AG09309 (cell line): Measurements from ENCODE around the gene SDK1.

Source experiments
- DNase-seq: peaks from one replicate; pipeline ENCODE4 v3.0.0-alpha.2; 2010; ENCODE audit warnings: low read depth
- H3K4me3 ChIP-seq: 2 replicates; pipeline ENCODE4 v1.5.1; 2011; ENCODE audit warnings: mild to moderate bottlenecking, low read depth, low read length, moderate library complexity; ENCODE audit not compliant: control insufficient read depth
- TF ChIP-seq, protein P1 (sequence below): IDR thresholded peaks from 2 replicates; pipeline ENCODE4 v1.5.1; 2011; ENCODE audit warnings: mild to moderate bottlenecking, low read depth, low read length, inconsistent platforms; ENCODE audit not compliant: insufficient read depth, control insufficient read depth; ENCODE audit errors: missing control alignments

SDK1 gene

DNA sequence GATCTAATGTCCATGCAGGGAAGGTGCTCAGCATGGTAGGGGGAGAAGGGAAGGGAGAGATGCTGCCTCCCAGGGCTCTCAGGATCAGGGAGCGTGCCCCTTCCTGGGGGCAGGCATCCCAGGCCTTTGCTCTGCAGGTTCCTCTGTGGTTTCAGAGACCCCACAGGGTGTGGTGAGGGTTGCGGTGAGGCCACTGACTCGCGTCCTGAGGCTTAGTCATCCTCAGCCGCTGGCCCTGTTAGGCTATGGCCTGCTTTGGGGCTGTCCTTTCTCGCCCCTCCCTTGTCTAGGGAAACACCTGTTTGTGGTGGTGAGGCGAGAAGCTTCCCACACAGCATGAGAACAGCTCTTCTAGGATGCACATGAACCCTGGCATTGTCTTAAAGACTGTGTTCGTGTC lies 822.8 kb downstream of the SDK1 start:
- TF ChIP-seq, protein P1, sequence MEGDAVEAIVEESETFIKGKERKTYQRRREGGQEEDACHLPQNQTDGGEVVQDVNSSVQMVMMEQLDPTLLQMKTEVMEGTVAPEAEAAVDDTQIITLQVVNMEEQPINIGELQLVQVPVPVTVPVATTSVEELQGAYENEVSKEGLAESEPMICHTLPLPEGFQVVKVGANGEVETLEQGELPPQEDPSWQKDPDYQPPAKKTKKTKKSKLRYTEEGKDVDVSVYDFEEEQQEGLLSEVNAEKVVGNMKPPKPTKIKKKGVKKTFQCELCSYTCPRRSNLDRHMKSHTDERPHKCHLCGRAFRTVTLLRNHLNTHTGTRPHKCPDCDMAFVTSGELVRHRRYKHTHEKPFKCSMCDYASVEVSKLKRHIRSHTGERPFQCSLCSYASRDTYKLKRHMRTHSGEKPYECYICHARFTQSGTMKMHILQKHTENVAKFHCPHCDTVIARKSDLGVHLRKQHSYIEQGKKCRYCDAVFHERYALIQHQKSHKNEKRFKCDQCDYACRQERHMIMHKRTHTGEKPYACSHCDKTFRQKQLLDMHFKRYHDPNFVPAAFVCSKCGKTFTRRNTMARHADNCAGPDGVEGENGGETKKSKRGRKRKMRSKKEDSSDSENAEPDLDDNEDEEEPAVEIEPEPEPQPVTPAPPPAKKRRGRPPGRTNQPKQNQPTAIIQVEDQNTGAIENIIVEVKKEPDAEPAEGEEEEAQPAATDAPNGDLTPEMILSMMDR: no peak
- no peak for DNase-seq
- H3K4me3 ChIP-seq: no peak overlapping the region

DNA sequence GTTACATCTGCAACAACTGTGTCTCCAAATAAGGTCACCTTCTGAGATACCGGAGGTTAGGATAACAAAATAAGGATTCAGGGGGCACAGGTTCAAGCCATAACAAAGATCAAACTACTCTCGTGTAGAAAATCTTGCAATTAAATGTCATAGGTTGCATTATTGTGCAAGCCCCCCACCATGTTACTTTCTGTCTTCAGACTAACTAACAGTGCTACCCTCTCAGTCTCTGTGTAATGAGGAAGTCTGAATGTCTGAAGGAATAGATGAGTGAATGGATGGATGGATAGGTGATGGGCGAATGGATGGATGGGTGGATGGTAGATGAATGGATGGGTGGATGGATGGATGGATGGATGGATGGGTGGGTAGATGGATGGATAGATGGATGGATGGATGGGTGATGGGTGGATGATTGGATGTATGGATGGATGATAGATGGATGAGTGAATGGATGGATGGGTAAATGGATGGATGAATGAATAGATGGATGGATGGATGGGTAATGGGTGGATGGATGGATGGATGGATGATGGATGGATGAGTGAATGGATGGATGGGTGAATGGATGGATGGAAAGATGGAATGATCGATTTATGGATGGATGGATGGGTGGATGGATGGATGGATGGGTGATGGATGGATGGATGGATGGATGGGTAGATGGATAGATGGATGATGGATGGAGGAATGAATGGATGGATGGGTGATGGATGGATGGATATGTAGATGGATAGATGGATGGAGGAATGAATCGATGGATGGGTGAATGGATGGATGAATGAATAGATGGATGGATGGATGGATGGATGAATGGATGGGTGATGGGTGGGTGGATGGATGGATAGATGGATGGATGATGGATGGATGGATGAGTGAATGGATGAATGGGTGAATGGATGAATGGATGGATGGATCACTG lies 823.8 kb downstream of the SDK1 start:
- H3K4me3 ChIP-seq: no peak overlapping the region
- DNase-seq: no peak
- TF ChIP-seq, protein P1: no peak

DNA sequence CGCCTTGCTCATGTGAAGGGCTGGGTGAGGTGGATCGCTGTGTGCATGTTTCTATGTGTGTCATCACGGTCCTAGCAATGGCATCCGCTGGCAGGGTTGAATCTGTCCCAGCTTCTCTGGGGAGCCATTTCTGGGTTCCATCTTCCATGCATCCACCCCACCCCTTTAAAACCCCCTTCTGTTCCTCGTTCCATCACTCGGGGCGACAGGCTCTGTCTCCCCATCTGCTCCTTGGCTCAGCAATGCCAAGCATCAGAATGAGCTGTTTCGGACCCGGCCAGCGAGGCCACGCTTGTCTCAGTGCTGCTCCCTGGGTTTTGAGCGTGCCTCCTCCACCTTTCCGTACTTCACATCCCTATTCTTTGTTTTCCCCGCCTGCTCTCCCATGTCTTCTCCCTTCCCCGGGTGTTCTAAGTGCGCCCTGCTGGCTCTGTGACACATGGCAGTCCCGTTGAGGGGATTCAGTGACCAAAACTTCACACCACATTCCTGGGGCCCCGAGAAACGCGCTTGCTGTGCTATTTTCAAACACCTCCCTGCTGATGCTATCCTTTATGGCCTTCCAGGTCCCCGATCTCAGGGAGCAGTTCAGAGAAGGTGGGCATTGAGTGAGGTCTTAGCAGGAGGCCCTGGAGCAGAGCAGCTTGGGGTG lies 827.0 kb downstream of the SDK1 start:
- H3K4me3 ChIP-seq: no peak overlapping the region
- TF ChIP-seq, protein P1: no peak
- DNase-seq: no peak

DNA sequence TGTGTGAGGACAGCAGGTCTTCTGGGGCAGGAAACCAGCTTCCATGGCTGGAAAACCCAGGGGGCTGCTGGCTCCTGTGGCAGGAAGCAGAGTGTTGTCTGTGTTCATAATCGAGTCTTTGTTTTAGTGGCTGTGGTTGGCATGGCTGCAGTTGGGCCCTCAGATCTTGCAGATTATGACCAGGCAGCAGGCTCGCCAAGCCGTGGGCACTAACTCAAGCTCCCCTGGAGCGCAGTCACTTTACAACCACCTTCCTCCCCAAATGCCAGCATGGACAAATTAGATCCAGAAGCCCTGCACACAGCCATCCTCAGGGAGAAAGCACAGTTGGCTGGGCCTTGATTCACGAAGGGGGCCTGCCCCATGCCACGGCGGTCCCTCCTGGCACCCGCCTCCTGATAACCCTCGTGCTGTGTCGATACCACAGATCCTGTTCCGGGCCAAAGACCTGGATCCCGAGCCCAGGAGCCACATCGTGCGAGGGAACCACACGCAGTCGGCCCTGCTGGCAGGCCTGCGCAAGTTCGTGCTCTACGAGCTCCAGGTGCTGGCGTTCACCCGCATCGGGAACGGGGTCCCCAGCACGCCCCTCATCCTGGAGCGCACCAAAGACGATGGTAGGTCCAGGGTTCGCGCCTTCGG lies 828.5 kb downstream of the SDK1 start:
- H3K4me3 ChIP-seq: no peak overlapping the region
- no peak for DNase-seq
- TF ChIP-seq, protein P1: no peak

DNA sequence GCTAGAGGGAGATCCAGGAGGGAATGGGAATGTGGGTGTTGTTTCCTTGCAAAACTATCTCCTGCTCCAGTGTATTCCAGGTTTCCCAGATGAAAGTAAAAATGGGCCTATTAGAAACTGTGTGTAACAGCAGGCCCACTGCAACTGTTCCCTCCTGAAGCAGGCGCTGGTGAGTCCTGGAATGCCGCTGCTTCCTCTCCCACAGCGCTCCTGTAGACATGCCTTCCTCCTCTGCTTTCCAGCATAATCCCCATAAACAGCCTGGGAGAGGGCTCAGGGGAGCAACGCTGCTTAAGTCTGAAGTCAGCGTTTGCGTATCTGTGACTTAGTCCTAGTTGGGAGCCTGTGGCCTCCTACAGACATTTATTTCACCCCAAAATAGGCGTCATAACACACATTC lies 830.0 kb downstream of the SDK1 start:
- DNase-seq: no peak

DNA sequence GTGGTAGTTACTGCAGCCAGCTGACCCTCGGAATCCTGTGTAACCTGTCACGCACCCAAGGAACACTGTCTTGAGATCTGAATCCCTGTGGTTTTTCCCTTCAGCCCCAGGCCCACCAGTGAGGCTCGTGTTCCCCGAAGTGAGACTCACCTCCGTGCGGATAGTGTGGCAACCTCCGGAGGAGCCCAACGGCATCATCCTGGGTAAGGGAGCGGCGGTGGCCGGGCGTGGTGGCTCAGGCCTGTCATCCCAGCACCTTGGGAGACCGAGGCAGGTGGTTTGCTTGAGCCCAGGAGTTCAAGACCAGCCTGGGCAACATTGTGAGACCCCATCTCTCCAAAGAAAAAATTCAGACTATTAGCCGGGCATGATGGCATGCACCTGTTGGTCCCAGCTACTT lies 831.2 kb downstream of the SDK1 start:
- no peak overlapping the region for H3K4me3 ChIP-seq
- TF ChIP-seq, protein P1: no peak
- no peak for DNase-seq

More for the DNA sequence above, 830.0 kb downstream of the SDK1 start:
- TF ChIP-seq, protein P1: no peak
- no peak overlapping the region for H3K4me3 ChIP-seq
